SK-N-SH (cell line): Measurements from ENCODE around the gene PDE10A.
"Not testable (repeated sequence)": the region's sequence is repeated elsewhere in the genome, so short reads cannot be mapped to it uniquely, and the experiment has no call there.

Source experiments
- FOXM1 ChIP-seq: IDR thresholded peaks from 2 replicates; pipeline ENCODE4 v1.4.0; 2012; ENCODE audit warnings: low read depth, mild to moderate bottlenecking
- JUND ChIP-seq: IDR thresholded peaks from 2 replicates; pipeline ENCODE4 v1.4.0; 2012
- RAD21 ChIP-seq: IDR thresholded peaks from 2 replicates; pipeline ENCODE4 v1.6.1; 2012; ENCODE audit warnings: mild to moderate bottlenecking, low read length
- TF ChIP-seq, protein P1 (sequence below): fragments of 200-600 bp; sonication (generic); IDR thresholded peaks from 2 replicates; pipeline ENCODE4 v1.6.1; 2017; ENCODE audit warnings: antibody characterized with exemption, mild to moderate bottlenecking, moderate library complexity
- TF ChIP-seq, protein P2 (sequence below): IDR thresholded peaks from 2 replicates; pipeline ENCODE4 v1.4.0; 2012; ENCODE audit warnings: low read depth, borderline replicate concordance

DNA sequence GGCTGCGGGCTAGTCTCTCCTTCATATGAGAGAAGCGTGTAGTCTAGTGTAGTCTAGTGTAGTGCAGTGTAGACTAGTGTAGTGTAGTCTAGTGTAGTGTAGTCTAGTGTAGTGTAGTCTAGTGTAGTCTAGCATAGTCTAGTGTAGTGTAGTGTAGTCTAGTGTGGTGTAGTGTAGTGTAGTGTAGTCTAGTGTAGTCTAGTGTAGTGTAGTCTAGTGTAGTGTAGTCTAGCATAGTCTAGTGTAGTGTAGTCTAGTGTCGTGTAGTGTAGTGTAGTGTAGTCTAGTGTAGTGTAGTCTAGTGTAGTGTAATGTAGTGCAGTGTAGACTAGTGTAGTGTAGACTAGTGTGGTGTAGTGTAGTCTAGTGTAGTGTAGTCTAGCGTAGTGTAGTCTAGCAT, 44.1 kb downstream of the PDE10A start:
- TF ChIP-seq RAD21, FOXM1, JUND: not testable (repeated sequence)
- TF ChIP-seq, protein P1, sequence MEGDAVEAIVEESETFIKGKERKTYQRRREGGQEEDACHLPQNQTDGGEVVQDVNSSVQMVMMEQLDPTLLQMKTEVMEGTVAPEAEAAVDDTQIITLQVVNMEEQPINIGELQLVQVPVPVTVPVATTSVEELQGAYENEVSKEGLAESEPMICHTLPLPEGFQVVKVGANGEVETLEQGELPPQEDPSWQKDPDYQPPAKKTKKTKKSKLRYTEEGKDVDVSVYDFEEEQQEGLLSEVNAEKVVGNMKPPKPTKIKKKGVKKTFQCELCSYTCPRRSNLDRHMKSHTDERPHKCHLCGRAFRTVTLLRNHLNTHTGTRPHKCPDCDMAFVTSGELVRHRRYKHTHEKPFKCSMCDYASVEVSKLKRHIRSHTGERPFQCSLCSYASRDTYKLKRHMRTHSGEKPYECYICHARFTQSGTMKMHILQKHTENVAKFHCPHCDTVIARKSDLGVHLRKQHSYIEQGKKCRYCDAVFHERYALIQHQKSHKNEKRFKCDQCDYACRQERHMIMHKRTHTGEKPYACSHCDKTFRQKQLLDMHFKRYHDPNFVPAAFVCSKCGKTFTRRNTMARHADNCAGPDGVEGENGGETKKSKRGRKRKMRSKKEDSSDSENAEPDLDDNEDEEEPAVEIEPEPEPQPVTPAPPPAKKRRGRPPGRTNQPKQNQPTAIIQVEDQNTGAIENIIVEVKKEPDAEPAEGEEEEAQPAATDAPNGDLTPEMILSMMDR: not testable (repeated sequence)
- TF ChIP-seq, protein P2, sequence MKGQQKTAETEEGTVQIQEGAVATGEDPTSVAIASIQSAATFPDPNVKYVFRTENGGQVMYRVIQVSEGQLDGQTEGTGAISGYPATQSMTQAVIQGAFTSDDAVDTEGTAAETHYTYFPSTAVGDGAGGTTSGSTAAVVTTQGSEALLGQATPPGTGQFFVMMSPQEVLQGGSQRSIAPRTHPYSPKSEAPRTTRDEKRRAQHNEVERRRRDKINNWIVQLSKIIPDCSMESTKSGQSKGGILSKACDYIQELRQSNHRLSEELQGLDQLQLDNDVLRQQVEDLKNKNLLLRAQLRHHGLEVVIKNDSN: not testable (repeated sequence)
